HG03558 (cell line): ENCODE results near the gene CDH20.

Source experiments
- ATAC-seq: cut with Tn5 transposase; IDR thresholded peaks from one replicate; pipeline ENCODE4 v1.9.1; 2021; ENCODE audit warnings: moderate number of reproducible peaks; ENCODE audit not compliant: unreplicated experiment; ENCODE audit errors: extremely low read depth

Gene CDH20

GRCh38 chr18:61502472-61502871 is 169.2 kb downstream of the CDH20 start:
- no peak for ATAC-seq

- no peak for ATAC-seq
Observed at GRCh38 chr18:61503688-61504087, 170.5 kb downstream of the CDH20 start.

- ATAC-seq, result no peak
Observed at GRCh38 chr18:61528961-61529360, 195.7 kb downstream of the CDH20 start.

DNA sequence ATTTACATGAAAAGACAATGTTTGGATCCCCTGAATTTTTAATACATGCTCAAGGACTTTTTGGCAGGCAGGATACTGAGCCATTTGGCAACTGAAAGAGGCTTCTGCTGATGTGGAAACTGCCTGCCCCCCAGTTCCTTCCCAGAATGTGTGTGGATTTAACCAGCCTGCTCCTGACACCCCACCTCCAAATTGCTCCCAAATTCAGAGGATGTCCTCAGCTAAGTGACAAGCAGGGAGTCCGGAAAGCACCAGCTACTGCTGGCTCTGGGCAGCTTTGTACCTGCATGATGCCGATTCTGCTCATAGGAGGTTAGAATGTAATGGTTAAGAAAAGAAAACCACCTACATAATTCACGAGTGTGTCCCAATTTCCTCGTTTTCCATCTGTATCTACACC is 197.5 kb downstream of the CDH20 start:
- no peak for ATAC-seq

- no peak for ATAC-seq
Observed at GRCh38 chr18:61531182-61531581, 198.0 kb downstream of the CDH20 start.

DNA sequence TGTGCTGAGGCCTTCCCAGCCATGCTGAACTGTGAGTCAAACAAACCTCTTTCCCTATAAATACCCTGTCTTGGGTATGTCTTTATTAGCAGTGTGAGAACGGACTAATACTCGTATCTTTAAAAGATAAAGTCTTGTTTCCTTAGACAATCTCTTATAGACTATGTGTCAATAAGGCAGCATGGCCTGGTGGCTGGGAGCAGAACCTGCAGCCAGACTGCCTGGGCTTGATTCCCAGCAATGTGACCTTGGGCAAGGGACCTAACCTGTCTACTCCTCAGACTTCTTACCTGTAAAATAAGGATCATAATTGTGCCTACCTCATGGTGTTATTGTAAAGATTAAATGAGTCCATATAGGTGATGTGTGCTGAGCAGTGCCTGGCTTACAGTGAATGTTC is 198.7 kb downstream of the CDH20 start:
- no peak for ATAC-seq

DNA sequence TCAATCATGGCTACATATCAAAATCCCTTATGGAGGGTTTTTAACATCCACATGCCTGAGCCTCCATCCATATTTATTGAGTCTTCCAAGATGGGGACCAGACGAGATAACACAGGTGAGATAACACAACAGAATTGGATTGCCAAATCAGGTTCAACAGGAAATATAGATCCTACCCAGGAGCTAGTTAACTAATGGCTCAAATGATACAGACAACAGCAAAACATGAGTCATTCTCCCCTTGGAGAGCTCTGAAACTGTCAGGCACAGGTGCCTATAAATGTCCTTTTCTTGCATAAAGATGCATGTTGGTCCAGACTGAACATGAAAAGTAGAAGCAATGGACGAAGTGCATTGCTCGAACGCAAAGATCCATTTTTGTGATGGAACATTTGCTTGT is 202.2 kb downstream of the CDH20 start:
- ATAC-seq, result no peak

GRCh38 chr18:61541673-61542072 is 208.4 kb downstream of the CDH20 start:
- ATAC-seq, result no peak

- ATAC-seq, result no peak
Observed at GRCh38 chr18:61542596-61542995, 209.4 kb downstream of the CDH20 start.

DNA sequence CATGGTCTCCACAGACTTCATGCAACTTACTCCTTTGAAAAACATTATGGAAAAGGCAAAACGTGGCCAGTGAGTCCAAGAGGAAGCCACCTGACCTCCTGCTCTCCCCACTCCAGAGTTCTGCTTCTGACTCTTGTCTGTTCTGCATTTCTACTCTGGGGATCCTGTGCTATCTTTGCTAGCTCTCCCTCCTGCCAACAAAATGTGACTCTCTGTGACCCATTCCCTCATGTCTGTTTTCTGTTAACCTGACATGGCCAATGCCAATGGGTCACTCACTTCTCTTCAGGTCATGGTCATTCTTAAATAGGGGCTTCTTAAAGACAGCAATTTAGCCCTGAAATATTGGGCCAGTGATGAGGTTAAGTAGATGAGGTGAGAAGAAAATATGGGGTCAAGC is 210.3 kb downstream of the CDH20 start:
- no peak for ATAC-seq

GRCh38 chr18:61544178-61544577 is 210.9 kb downstream of the CDH20 start:
- no peak for ATAC-seq

- no peak for ATAC-seq
Observed at GRCh38 chr18:61545281-61546245, 212.3 kb downstream of the CDH20 start.

GRCh38 chr18:61546590-61546989 is 213.4 kb downstream of the CDH20 start:
- no peak for ATAC-seq

GRCh38 chr18:61549416-61549815 is 216.2 kb downstream of the CDH20 start:
- no peak for ATAC-seq

DNA sequence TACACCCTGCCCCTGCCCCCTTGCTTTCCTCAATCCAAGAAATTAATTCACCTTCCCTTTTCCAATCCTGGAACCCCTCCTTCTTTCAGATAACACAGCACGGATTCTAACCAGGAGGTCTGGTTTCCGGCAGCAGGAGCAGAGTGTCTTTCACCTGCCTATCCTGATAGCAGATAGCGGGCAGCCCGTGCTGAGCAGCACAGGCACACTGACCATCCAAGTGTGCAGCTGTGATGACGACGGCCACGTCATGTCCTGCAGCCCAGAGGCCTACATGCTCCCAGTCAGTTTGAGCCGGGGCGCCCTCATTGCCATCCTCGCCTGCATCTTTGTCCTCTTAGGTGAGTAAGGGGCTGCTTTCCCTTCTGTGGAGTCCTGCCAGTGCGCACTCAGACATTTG is 216.7 kb downstream of the CDH20 start:
- no peak for ATAC-seq

- no peak for ATAC-seq
Observed at GRCh38 chr18:61551586-61551985, 218.4 kb downstream of the CDH20 start.

- no peak for ATAC-seq
Observed at GRCh38 chr18:61553045-61553659, 219.9 kb downstream of the CDH20 start.

DNA sequence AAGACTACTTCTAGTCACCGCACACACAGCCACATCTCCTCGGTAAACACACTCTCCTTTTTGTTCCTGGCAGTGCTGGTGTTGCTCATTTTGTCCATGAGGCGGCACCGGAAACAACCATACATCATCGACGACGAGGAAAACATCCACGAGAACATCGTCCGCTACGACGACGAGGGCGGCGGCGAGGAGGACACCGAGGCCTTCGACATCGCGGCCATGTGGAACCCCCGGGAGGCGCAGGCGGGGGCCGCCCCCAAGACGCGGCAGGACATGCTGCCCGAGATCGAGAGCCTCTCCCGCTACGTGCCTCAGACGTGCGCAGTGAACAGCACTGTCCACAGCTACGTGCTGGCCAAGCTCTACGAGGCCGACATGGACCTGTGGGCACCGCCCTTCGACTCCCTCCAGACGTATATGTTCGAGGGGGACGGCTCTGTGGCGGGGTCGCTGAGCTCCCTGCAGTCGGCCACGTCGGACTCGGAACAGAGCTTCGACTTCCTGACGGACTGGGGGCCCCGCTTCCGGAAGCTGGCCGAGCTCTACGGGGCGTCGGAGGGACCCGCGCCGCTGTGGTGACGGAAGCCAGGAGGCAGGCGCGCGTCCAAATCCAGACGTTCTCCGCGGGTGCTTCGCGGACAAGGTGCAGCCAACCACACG is 221.0 kb downstream of the CDH20 start:
- no peak for ATAC-seq

- ATAC-seq, result no peak
Observed at GRCh38 chr18:61554946-61555361, 221.7 kb downstream of the CDH20 start.

DNA sequence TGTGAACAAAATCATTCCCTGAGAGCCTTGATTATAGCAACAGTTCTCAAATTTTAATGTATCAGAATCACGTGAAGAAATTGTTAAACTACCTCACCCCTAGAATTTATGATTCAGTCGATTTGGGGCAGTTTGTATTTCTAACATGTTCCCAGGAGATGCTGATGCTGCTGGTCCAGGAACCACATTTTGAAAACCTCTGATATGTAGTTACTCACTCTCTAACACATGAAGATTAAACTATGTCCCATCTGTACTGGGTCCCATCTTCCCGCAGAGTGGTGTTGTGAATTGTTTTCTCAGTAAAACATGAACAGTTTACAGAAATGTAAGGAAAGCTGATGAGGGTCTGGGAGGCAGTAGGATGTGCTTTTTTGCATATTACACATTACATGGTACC is 223.1 kb downstream of the CDH20 start:
- no peak for ATAC-seq

DNA sequence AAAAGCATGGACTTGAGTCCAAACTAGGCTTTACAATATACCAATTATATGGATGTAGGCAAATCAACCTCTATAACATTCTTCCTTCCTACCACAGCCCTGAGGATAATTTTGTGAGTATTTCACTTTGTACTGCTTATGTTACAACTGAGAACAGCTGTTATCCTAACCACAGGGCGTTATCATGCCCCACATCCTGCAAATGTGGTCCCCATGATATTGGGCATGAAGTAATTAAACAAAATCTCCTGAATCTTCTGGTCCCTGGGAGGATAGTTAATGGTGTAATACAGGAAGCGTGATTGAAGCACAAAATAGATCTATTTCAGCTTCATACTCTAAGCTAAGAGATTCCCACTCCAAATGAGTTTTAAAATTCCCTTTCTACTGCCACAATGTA is 223.6 kb downstream of the CDH20 start:
- ATAC-seq, result no peak
